ENCODE measurements around the gene MFN2.
"Not testable (repeated sequence)": the region's sequence is repeated elsewhere in the genome, so short reads cannot be mapped to it uniquely, and the experiment has no call there.

- TF ChIP-seq, protein P1, sequence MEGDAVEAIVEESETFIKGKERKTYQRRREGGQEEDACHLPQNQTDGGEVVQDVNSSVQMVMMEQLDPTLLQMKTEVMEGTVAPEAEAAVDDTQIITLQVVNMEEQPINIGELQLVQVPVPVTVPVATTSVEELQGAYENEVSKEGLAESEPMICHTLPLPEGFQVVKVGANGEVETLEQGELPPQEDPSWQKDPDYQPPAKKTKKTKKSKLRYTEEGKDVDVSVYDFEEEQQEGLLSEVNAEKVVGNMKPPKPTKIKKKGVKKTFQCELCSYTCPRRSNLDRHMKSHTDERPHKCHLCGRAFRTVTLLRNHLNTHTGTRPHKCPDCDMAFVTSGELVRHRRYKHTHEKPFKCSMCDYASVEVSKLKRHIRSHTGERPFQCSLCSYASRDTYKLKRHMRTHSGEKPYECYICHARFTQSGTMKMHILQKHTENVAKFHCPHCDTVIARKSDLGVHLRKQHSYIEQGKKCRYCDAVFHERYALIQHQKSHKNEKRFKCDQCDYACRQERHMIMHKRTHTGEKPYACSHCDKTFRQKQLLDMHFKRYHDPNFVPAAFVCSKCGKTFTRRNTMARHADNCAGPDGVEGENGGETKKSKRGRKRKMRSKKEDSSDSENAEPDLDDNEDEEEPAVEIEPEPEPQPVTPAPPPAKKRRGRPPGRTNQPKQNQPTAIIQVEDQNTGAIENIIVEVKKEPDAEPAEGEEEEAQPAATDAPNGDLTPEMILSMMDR (IDR thresholded peaks at IDR 0.05; ENCODE audit: low read length), result not testable (repeated sequence)
- TF ChIP-seq EZH2 (optimal IDR thresholded peaks at IDR 0.05; ENCODE audit: low read depth, low read length); EZH2phosphoT487 (IDR thresholded peaks at IDR 0.05; ENCODE audit: low read length): not testable (repeated sequence)
Observed at GRCh38 chr1:11935733-11936132, 44.5 kb upstream of the MFN2 start.
